Measurements from ENCODE around the gene CENPM. TPM values are rescaled to one million over a fixed set of nuclear protein-coding genes. Genes with fewer than 3 reads are reported as not detected.
"Not testable (repeated sequence)": the region's sequence is repeated elsewhere in the genome, so short reads cannot be mapped to it uniquely, and the experiment has no call there.

CENPM gene
- total RNA-seq, 2 donors from 2014 or later, result 10.3 to 10.8 TPM

DNA sequence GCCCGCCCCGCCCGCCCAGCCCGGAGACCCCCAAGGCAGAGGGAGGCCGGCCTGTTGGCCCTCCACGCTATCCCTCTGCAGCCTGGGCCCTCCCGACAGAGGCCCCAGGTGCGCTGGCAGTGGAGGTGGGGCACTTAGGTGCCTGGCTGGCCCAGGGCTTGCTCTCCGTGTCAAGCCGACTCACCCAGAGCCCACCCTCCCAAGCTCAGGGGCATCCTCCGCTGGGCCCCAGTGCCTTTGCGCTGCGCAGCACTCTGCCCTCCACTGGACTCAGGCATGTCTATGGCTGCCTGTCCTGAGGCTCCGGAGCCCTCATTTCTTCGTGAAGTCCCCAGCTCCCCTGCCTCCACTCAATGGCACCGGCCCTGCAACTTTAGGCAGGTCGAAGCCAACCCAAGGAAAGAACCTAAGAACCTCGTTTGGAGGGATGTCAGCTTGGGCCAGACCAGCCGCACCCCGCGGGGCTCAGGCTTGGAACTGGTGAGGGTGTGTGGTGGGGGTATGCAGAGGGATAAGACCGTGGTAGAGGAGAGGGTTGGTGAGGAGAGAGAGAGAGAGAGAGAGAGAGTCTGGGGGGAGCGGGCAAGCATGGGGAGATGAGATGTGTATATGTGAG is 11.1 kb upstream of the CENPM start:
- intact Hi-C loops (cut with DNase I), result no loop called here
- no peaks in the 10 kb centered on the region for H3K27me3 ChIP-seq (replicated peaks; ENCODE audit: insufficient read depth)
- no peak overlapping the region for H3K4me3 ChIP-seq
- H3K4me1 ChIP-seq (replicated peaks), result no peaks in the 10 kb centered on the region
- 68% methylated on average over 17 of the region's 23 CpGs for WGBS
- TF ChIP-seq POLR2AphosphoS5 (IDR thresholded peaks at IDR 0.05), result no peak
- no peak for TF ChIP-seq POLR2A (IDR thresholded peaks at IDR 0.05)
- TF ChIP-seq, protein P1, sequence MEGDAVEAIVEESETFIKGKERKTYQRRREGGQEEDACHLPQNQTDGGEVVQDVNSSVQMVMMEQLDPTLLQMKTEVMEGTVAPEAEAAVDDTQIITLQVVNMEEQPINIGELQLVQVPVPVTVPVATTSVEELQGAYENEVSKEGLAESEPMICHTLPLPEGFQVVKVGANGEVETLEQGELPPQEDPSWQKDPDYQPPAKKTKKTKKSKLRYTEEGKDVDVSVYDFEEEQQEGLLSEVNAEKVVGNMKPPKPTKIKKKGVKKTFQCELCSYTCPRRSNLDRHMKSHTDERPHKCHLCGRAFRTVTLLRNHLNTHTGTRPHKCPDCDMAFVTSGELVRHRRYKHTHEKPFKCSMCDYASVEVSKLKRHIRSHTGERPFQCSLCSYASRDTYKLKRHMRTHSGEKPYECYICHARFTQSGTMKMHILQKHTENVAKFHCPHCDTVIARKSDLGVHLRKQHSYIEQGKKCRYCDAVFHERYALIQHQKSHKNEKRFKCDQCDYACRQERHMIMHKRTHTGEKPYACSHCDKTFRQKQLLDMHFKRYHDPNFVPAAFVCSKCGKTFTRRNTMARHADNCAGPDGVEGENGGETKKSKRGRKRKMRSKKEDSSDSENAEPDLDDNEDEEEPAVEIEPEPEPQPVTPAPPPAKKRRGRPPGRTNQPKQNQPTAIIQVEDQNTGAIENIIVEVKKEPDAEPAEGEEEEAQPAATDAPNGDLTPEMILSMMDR (IDR thresholded peaks at IDR 0.05), result peak in 1 of 4 experiments; percentile 6
- H3K36me3 ChIP-seq, result no peaks in the 10 kb centered on the region
- H3K9me3 ChIP-seq, result no peaks in the 10 kb centered on the region
- DNase-seq (ENCODE audit: low spot score), result no peak
- no peak overlapping the region for H3K27ac ChIP-seq

GRCh38 chr22:41952713-41953112 is 5.8 kb upstream of the CENPM start:
- H3K4me3 ChIP-seq, result no peak overlapping the region
- H3K4me1 ChIP-seq (replicated peaks), result no peaks in the 10 kb centered on the region
- TF ChIP-seq POLR2AphosphoS5 (IDR thresholded peaks at IDR 0.05) (no peak), POLR2A (IDR thresholded peaks at IDR 0.05) (no peak)
- TF ChIP-seq, protein P1 (IDR thresholded peaks at IDR 0.05), result no peak
- no peaks in the 10 kb centered on the region for H3K27me3 ChIP-seq (replicated peaks; ENCODE audit: insufficient read depth)
- no peak for DNase-seq (ENCODE audit: low spot score)
- no peak overlapping the region for H3K27ac ChIP-seq
- WGBS, result 94% methylated on average over 2 of the region's 2 CpGs
- no peaks in the 10 kb centered on the region for H3K36me3 ChIP-seq
- no peaks in the 10 kb centered on the region for H3K9me3 ChIP-seq
- intact Hi-C loops (cut with DNase I), result no loop called here

- TF ChIP-seq POLR2AphosphoS5 (IDR thresholded peaks at IDR 0.05) (no peak), POLR2A (IDR thresholded peaks at IDR 0.05) (no peak)
- TF ChIP-seq, protein P1 (IDR thresholded peaks at IDR 0.05), result no peak
- WGBS, result 62% methylated on average over 16 of the region's 16 CpGs
- H3K27me3 ChIP-seq (replicated peaks; ENCODE audit: insufficient read depth), result no peaks in the 10 kb centered on the region
- no peak within 1 kb of the TSS for H3K27ac ChIP-seq
- H3K9me3 ChIP-seq, result no peaks in the 10 kb centered on the region
- H3K4me3 ChIP-seq, result no peak within 1 kb of the TSS
- no peaks in the 10 kb centered on the region for H3K4me1 ChIP-seq (replicated peaks)
- intact Hi-C loops (cut with DNase I), result no loop called here
- DNase-seq (ENCODE audit: low spot score), result no peak
- no peaks in the 10 kb centered on the region for H3K36me3 ChIP-seq
Measured at GRCh38 chr22:41951898-41952474, 5.0 kb upstream of the CENPM start, which contains the start of gene SMIM45. TSS of gene SMIM45 (plus strand) at chr22:41952150.

DNA sequence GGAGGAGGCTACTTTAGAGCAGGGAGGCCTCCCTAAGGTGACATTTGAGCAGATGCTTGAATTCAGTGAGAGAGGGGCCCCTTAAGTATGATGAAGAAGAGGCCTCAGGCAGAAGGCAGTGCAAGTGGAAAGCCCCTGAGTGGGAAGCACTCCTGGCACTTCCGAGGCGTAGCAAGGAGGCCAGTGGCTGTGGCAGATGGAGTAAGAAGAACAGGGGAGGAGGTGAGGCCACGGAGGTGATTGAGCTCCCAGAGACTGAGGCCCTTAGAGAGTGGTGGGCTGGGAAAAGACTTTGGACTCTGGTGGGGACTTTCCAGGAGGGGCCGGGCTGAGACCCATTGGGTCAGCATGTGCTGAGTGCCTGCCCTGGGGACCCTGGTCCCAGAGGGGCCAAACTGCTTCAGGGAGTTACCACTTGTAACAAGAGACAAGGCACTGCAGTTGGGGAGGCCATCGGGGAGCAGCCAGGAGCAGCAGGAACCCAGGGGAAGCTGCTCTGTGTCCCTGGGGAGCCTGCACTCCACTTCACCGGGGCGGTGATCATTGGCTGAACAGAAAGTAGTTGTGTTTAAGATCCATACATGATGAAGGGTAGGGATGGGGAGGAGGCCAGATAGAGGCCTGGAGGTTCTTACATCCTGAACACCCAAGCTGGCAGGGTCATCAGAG is 2.5 kb upstream of the CENPM start:
- Histone ChIP-seq H3K4me3 (no peak overlapping the region), H3K36me3 (no peaks in the 10 kb centered on the region), H3K4me1 (replicated peaks) (peaks cover 5% of the 10 kb centered on the region), H3K27me3 (replicated peaks; ENCODE audit: insufficient read depth) (no peaks in the 10 kb centered on the region), H3K27ac (no peak overlapping the region), H3K9me3 (no peaks in the 10 kb centered on the region)
- TF ChIP-seq POLR2AphosphoS5 (IDR thresholded peaks at IDR 0.05) (no peak), POLR2A (IDR thresholded peaks at IDR 0.05) (no peak)
- TF ChIP-seq, protein P1 (IDR thresholded peaks at IDR 0.05), result no peak
- intact Hi-C loops (cut with DNase I), result no loop called here
- DNase-seq (ENCODE audit: low spot score), result no peak
- WGBS, result 92% methylated on average over 7 of the region's 7 CpGs

- 90% methylated on average over 8 of the region's 8 CpGs for WGBS
- H3K27ac ChIP-seq; H3K4me1 ChIP-seq (replicated peaks); H3K4me3 ChIP-seq; intact Hi-C loops (cut with DNase I); DNase-seq (ENCODE audit: low spot score); H3K36me3 ChIP-seq; H3K27me3 ChIP-seq (replicated peaks; ENCODE audit: insufficient read depth); H3K9me3 ChIP-seq: not testable (repeated sequence)
Measured at GRCh38 chr22:41948928-41949296, 2.0 kb upstream of the CENPM start.

All from prostate gland (tissue), 2 donors.